Effector memory CD4-positive, alpha-beta T cell (primary cell): Measurements from ENCODE around the gene XAGE3.
"Not testable (repeated sequence)": the region's sequence is repeated elsewhere in the genome, so short reads cannot be mapped to it uniquely, and the experiment has no call there.

Experiments used
- DNase-seq, 3 donors: peaks; one replicate each; pipeline ENCODE4 v3.0.0-alpha.2; 2020
- H3K27ac ChIP-seq: 2 replicates; pipeline ENCODE4 v1.7.0; 2013; ENCODE audit warnings: mild to moderate bottlenecking, low read length, moderate library complexity; ENCODE audit not compliant: insufficient read depth, poor library complexity, severe bottlenecking
- H3K27me3 ChIP-seq: replicated peaks from 2 replicates; pipeline ENCODE4 v1.7.0; 2013; ENCODE audit warnings: mild to moderate bottlenecking, low read length; ENCODE audit not compliant: insufficient read depth, control insufficient read depth, poor library complexity, severe bottlenecking
- H3K36me3 ChIP-seq: 2 replicates; pipeline ENCODE4 v1.7.0; 2013; ENCODE audit warnings: mild to moderate bottlenecking, low read length, moderate library complexity; ENCODE audit not compliant: control insufficient read depth, insufficient read depth
- H3K4me1 ChIP-seq: 2 replicates; pipeline ENCODE4 v1.7.0; 2013; ENCODE audit warnings: low read length, mild to moderate bottlenecking; ENCODE audit not compliant: control insufficient read depth, insufficient read depth, poor library complexity, severe bottlenecking
- H3K4me3 ChIP-seq: 2 replicates; pipeline ENCODE4 v1.7.0; 2013; ENCODE audit warnings: low read length, low read depth, mild to moderate bottlenecking; ENCODE audit not compliant: insufficient read depth, poor library complexity, severe bottlenecking
- H3K9me3 ChIP-seq: 2 replicates; pipeline ENCODE4 v1.7.0; 2013; ENCODE audit warnings: mild to moderate bottlenecking, low read length, moderate library complexity; ENCODE audit not compliant: control insufficient read depth
- total RNA-seq, 3 donors: gene quantifications; one replicate each; lab custom pipeline; 2026; lab: John Stamatoyannopoulos, UW

The XAGE3 gene, protein sequence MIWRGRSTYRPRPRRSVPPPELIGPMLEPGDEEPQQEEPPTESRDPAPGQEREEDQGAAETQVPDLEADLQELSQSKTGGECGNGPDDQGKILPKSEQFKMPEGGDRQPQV
- 0 reads per million in 3 donors for total RNA-seq

DNA sequence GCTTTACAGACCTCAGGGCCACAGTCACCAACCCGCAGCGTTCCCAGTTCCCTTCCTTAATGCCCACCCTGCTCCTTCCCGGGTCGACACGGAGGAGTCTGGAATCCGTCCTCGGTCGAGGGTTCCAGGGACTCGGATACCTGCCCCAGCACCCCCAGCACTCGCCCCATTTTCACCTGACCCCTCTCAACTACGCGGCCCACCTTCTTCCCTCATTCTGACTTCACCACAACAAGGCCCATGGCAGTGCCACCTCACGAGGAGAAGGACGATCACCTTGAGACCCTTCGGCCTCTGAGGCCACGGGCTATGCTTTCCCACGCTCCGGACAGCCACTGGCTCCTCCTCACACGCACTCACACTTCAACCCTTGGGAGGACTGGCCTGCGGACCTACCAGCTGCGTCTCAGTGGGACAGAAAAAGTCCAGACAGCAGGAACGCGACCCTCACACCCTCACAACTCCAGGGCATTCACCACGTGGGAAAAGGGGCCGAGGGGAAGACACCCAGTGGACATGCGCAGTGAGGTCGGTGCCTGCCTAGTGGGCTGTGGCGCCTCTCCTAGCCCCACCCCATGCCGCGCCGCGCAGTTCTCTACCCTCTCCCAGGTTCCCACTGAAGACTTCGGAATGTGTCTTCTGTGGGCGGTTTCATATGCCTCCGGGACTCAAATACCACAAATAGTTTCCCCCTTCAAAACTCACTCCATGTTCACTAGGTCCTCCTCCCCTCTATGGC is at the start of gene XAGE3:
XAGE3 (minus strand) TSS at position 474 of the 739 bp plus-strand sequence. CDS start 950 bp downstream, outside the sequence.
- no peaks in the 10 kb centered on the region for H3K27me3 ChIP-seq
- no peaks in the 10 kb centered on the region for H3K9me3 ChIP-seq
- no peak within 1 kb of the TSS for H3K27ac ChIP-seq
- no peak within 1 kb of the TSS for H3K4me3 ChIP-seq
- H3K36me3 ChIP-seq = no peaks in the 10 kb centered on the region
- DNase-seq = no peak
- no peaks in the 10 kb centered on the region for H3K4me1 ChIP-seq

DNA sequence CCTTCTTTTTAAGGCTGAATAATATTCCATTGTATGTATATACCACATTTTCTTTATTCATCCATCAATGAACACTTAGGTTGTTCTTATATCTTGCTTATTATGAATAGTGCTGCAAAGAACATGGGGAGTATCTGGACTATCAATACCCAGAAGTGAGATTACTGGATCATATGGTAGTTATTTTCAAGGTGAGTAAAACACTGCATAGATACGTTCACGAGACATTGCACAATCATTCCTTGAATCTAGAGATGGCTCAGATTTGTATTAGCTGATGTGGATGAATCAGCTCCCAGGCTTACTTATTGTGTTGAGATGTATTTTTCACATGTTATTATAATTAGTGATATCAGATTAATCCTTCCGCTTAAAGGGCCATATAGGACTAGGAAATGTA is 46.8 kb upstream of the XAGE3 start:
- not testable (repeated sequence) for H3K9me3 ChIP-seq, H3K27me3 ChIP-seq, H3K27ac ChIP-seq, H3K4me1 ChIP-seq, H3K36me3 ChIP-seq, DNase-seq, H3K4me3 ChIP-seq

DNA sequence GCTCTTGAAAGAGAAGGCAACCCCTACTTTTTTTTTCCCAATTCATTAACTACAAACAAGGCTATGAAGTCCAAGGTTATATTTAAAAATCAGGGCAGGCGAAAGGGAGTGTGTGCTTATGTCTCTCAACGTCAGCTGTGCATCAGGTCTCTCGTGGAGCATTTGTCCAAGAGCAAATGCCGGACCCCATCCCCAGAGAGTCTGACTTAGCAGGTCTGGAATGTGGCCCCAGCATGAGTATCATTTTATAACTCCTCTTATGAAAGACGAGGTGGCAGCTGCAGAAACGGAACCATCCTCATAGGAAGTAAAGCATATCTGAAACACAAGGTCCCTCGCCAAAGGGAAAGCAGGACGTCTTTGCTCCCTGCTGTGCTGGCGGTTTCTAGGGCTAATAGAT is 45.8 kb upstream of the XAGE3 start:
- not testable (repeated sequence) for H3K27me3 ChIP-seq, H3K4me1 ChIP-seq, H3K9me3 ChIP-seq, H3K4me3 ChIP-seq, H3K27ac ChIP-seq, DNase-seq, H3K36me3 ChIP-seq

DNA sequence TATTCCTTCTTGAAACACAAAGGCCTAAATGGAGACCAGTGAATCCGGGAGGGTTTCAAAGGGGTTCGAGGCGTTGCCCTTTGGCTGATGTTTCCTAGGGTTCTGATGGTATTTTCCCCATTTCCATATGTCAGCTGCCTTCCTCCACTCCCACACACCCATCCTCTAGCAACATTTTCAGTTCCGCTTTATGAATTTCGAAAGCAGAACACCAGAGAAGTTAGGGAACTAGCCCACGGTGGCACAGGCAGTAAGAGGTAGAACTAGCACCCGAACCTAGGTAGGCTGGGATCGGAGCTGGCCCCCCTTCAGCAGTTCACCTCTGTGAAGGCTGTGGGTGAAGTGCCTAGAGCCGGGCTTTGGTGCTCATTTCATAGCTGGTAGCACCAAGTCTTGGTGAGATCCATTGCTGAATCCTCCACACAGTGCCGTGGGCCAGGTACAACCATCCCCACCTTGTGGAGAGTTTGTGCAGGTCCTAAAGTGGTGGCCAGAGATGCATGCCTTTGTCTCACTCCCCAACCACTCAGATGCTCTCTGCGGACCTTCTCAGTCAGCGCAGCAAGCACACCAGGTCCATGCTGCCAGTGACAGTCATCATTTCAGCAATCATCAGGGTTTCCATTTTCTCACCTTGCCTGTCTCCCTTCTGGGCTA is 41.6 kb upstream of the XAGE3 start:
- H3K36me3 ChIP-seq, H3K4me3 ChIP-seq, H3K27ac ChIP-seq, H3K27me3 ChIP-seq, DNase-seq, H3K9me3 ChIP-seq, H3K4me1 ChIP-seq: not testable (repeated sequence)

DNA sequence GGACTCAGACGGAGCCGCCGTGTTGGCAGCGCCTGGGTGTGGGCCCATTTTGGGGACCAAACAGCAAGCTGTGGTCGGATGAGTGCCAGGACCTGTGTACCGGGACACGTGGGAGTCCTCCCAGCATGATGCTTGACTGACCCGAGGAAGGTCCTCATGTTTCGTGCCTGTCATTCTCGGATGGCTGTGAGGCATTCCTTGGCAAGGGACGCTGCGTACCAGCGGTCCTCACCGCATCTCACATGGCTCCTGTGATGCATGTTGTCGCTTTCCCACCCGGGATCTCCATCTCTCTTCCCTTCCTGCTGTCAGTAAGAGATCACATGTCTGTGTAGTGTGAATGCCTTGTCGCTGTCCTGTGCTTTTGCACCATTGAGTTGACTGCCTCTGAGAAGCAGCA is 40.0 kb upstream of the XAGE3 start:
- H3K36me3 ChIP-seq, H3K9me3 ChIP-seq, DNase-seq, H3K27me3 ChIP-seq, H3K4me1 ChIP-seq, H3K4me3 ChIP-seq, H3K27ac ChIP-seq: not testable (repeated sequence)

DNA sequence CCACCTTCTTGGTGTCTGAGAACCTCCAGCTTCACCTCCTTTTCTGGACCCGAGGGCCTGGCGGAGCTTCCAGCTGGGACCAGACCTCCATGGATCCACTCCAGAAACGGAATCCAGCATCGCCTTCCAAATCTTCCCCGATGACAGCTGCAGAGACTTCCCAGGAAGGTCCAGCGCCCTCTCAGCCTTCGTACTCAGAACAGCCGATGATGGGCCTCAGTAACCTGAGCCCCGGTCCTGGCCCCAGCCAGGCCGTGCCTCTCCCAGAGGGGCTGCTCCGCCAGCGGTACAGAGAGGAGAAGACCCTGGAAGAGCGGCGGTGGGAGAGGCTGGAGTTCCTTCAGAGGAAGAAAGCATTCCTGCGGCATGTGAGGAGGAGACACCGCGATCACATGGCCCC is 39.3 kb upstream of the XAGE3 start:
- H3K27ac ChIP-seq, H3K4me1 ChIP-seq, H3K27me3 ChIP-seq, DNase-seq, H3K36me3 ChIP-seq, H3K9me3 ChIP-seq, H3K4me3 ChIP-seq: not testable (repeated sequence)

DNA sequence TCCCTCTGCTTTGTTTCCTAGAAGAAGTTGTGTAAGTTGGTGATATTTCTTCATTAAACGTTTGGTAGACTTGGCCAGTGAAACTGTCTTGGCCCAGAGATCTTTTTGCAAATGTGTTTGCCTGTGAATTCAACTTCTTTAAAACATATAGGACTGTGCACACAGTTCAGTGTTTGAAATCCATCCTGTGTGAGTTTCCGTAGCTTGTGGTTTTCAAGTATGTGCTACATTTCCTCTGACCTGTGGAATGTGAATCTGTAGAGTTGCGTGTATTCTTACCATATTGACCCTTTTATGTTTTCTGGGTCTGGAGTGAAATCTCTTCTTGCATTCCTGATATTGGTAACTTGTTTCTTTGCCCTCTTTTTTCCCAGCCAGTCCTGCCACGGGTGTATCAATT is 38.2 kb upstream of the XAGE3 start:
- not testable (repeated sequence) for H3K27ac ChIP-seq, H3K36me3 ChIP-seq, DNase-seq, H3K4me1 ChIP-seq, H3K27me3 ChIP-seq, H3K4me3 ChIP-seq, H3K9me3 ChIP-seq

DNA sequence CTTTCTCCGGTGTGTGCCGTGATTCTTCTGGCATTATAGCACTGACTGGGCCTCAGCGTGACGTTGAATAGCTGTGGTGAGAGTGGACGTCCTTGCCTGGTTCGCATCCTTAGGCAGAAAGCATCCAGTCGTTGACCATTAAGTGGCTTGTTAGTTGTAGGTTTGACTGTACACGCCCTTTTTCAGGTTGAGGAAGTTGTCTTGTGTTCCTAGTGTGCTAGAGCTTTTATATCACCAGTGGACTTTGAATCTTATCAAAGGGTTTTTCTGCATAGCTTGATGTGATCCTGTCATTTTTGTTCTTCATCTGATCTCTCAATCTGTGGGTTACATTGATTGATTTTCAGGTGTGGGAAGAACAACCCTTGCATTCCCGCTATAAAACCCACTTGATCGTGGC is 37.6 kb upstream of the XAGE3 start:
- H3K27ac ChIP-seq, DNase-seq, H3K36me3 ChIP-seq, H3K9me3 ChIP-seq, H3K27me3 ChIP-seq, H3K4me3 ChIP-seq, H3K4me1 ChIP-seq: not testable (repeated sequence)

DNA sequence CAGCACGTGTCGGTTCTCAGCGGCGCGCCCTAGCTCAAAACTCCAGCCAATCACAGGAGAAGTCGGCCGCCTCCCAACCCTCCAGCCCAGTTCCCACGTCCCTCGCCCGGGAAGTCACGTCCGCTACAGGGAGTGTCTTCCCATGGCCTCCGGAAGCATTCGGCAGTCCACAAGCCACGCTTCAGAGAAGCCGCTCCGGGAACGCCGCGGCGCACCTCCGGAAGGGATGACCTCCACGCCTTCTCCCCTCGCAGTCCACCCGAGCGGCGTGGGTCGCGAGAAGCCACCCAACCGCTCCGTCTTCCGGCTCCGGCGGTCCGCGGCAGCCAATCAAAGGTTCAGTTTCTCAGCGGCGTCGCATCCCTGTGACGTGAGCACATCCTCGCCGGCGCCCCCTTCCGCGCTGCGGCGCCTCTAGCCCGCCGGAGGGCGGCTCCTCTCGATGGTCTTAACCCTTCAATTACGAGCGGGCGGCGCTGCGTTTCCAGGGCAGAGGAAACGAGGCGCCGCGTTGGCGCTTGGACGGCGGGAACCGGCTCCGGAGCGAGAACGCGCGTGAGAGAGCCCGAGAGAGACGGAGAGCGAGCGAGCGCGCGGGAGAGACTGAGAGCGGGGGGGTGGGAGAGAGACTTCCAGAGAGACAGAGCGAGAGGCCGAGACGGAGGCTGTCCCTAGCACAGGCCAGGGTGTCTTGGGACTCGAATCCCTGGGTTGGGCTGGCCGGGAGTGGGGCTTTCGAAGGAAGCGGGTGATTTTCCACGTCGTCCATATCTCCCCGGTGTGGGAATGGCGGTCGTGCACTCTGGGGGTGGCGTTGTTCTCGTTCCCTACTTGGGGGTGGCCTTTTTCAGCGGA is 29.2 kb upstream of the XAGE3 start, which contains the start of gene FAM156B:
FAM156B (plus strand) TSS at position 476 of the 855 bp plus-strand sequence. CDS start 9,896 bp downstream, outside the sequence.
- H3K4me1 ChIP-seq, H3K36me3 ChIP-seq, H3K27me3 ChIP-seq, DNase-seq, H3K9me3 ChIP-seq, H3K27ac ChIP-seq, H3K4me3 ChIP-seq: not testable (repeated sequence)
